K562 (cell line): ENCODE results near the gene LAGE3. TPM values are rescaled to one million over a fixed set of nuclear protein-coding genes. Genes with fewer than 3 reads are reported as not detected.

Experiments used
- ATAC-seq: fragments of 200-7000 bp; cut with Tn5 transposase; 3 replicates; pipeline ENCODE4 v1.9.1; 2020; ENCODE audit warnings: moderate library complexity
- BruUV-seq: library from RNA; stranded (reverse); fragments of 400-500 nt; replicated peaks from 2 replicates; lab custom pipeline; 2021; lab: Mats Ljungman, UMichigan
- CTCF ChIA-PET: fragments of 300-600 bp; formaldehyde crosslinking; extraction: SDS; loops from one replicate; lab custom pipeline; 2021; ENCODE audit warnings: low intra/inter-chr PET ratio; lab: Yijun Ruan, JAX
- POLR2A ChIA-PET: fragments of 300-600, 350-650 bp; sonication (Branson Sonifier 250); formaldehyde crosslinking; extraction: SDS; loops from one replicate; lab custom pipeline; 2021; ENCODE audit warnings: antibody characterized with exemption, inconsistent platforms; lab: Yijun Ruan, JAX
- DNase-seq, 4 experiments: peaks; one replicate each; pipeline versions ENCODE4 v3.0.0 to v3.0.0-alpha.2; 2011 to 2018; ENCODE audit warnings: low spot score in 3 of 4, mixed read lengths in 3 of 4; ENCODE audit errors: extremely low read depth in 1 of 4
- FAIRE-seq: peaks from 2 replicates; lab custom pipeline; 2011; peaks lifted over from hg19 to GRCh38; lab: Jason Lieb, UNC
- H2AFZ ChIP-seq: 2 replicates; pipeline ENCODE4 v1.6.0; 2011; ENCODE audit warnings: low read depth, low read length, control low read depth, inconsistent platforms
- H3K27ac ChIP-seq: fragments of 200-600 bp; 3 replicates; pipeline ENCODE4 v1.8.0; 2011; ENCODE audit warnings: low read depth, mild to moderate bottlenecking, control low read depth, inconsistent platforms, low read length, moderate library complexity, mixed read lengths; ENCODE audit errors: extremely low read depth
- H3K27me3 ChIP-seq, 2 experiments: fragments of 300-600 bp in 1 of 2; 2 replicates in 1 of 2; 3 replicates in 1 of 2; pipeline versions ENCODE4 v1.6.0 to v1.8.0; 2011; ENCODE audit warnings: inconsistent platforms in 2 of 2, low read length in 2 of 2, mild to moderate bottlenecking in 1 of 2, mixed read lengths in 1 of 2, moderate library complexity in 1 of 2; ENCODE audit not compliant: control insufficient read depth in 2 of 2, insufficient read depth in 2 of 2
- H3K36me3 ChIP-seq: fragments of 300-600 bp; 3 replicates; pipeline ENCODE4 v1.8.0; 2011; ENCODE audit warnings: mild to moderate bottlenecking, low read length, inconsistent platforms; ENCODE audit not compliant: control insufficient read depth, insufficient read depth
- H3K4me1 ChIP-seq, 2 experiments: fragments of 200-600 bp in 1 of 2; replicated peaks in 1 of 2; 2 replicates in 1 of 2; 3 replicates in 1 of 2; pipeline versions ENCODE4 v1.5.1 to v1.8.0; 2011; ENCODE audit warnings: inconsistent platforms in 2 of 2, low read length in 2 of 2, mild to moderate bottlenecking in 1 of 2, mixed read lengths in 1 of 2, moderate library complexity in 1 of 2; ENCODE audit not compliant: control insufficient read depth in 2 of 2, insufficient read depth in 2 of 2
- H3K4me2 ChIP-seq: 2 replicates; pipeline ENCODE4 v1.6.1; 2011; ENCODE audit warnings: low read length, control low read depth, inconsistent platforms, mixed read lengths; ENCODE audit not compliant: insufficient read depth
- H3K4me3 ChIP-seq: fragments of 200-600 bp; sonication (generic), shearing (Covaris generic); 2 replicates; pipeline ENCODE4 v1.5.1; 2016; ENCODE audit warnings: control low read depth, inconsistent platforms
- H3K79me2 ChIP-seq: fragments of 200-600 bp; 3 replicates; pipeline ENCODE4 v1.8.0; 2011; ENCODE audit warnings: low read length, inconsistent platforms; ENCODE audit not compliant: control insufficient read depth, insufficient read depth
- H3K9ac ChIP-seq, 2 experiments: 2 replicates each; pipeline versions ENCODE4 v1.6.0 to v1.6.1; 2011; ENCODE audit warnings: low read depth in 2 of 2, low read length in 2 of 2, control low read depth in 1 of 2, inconsistent platforms in 1 of 2, mild to moderate bottlenecking in 1 of 2, mixed read lengths in 1 of 2; ENCODE audit not compliant: insufficient read depth in 1 of 2
- H3K9me1 ChIP-seq: one replicate; pipeline ENCODE4 v1.6.0; 2011; ENCODE audit warnings: inconsistent platforms, mild to moderate bottlenecking, low read length, moderate library complexity; ENCODE audit not compliant: control insufficient read depth, insufficient read depth
- H3K9me3 ChIP-seq: replicated peaks from 2 replicates; pipeline ENCODE4 v1.5.1; 2011; ENCODE audit warnings: low read depth, low read length, inconsistent platforms; ENCODE audit not compliant: control insufficient read depth, insufficient read depth
- H4K20me1 ChIP-seq: replicated peaks from 2 replicates; pipeline ENCODE4 v1.6.1; 2011; ENCODE audit warnings: low read length, inconsistent platforms, mixed read lengths; ENCODE audit not compliant: control insufficient read depth, insufficient read depth
- MED1 ChIP-seq: sonication (generic); formaldehyde crosslinking; IDR thresholded peaks from 2 replicates; pipeline ENCODE4 v1.8.1; 2023; ENCODE audit warnings: missing genetic modification reagents, borderline replicate concordance
- RAD51 ChIP-seq: fragments of 450-650 bp; IDR thresholded peaks from 2 replicates; pipeline ENCODE4 v1.7.1; 2016; ENCODE audit warnings: low read depth, mild to moderate bottlenecking, borderline replicate concordance
- USF2 ChIP-seq: sonication (generic); formaldehyde crosslinking; IDR thresholded peaks from 2 replicates; pipeline ENCODE4 v1.5.0; 2020; ENCODE audit warnings: missing genetic modification reagents
- WGBS: fragments of 100-300 bp; shearing (Covaris generic); methylation state at CpG from one replicate; pipeline ENCODE4 v1.1.6; 2016; ENCODE audit warnings: low coverage, mixed read lengths; ENCODE audit not compliant: insufficient coverage; ENCODE audit errors: missing lambda C conversion rate; 5-methylcytosine and 5-hydroxymethylcytosine counted together
- in situ Hi-C: fragments of 300-500 bp; cut with MboI; formaldehyde crosslinking; loops from 4 replicates; pipeline ENCODE4 v1.15.0; 2018; ENCODE audit warnings: inconsistent platforms, mixed read lengths
- intact Hi-C: fragments of 100-400 bp; cut with micrococcal nuclease; formaldehyde crosslinking; loops from 2 replicates; pipeline ENCODE4 v1.14.2; 2022
- polyA plus RNA-seq, 8 experiments: library from polyadenylated mRNA; depleted of rRNA in 4 of 8; stranded (reverse) in 5 of 8; unstranded in 3 of 8; fragments of >200 nt; fragmentation: Nextera tagmentation in 2 of 8; fragmentation: Illumina TruSeq in 1 of 8; extraction: Ambion mirVana in 2 of 8; extraction: Trizol in 1 of 8; gene quantifications; 2 replicates each; pipeline versions ENCODE4 v1.2.1 to v1.2.3, GENCODE V29; 2011 to 2014; ENCODE audit warnings: inconsistent platforms in 1 of 8, missing spikeins in 1 of 8
- total RNA-seq, 7 experiments: library from RNA; depleted of rRNA in 6 of 7; stranded (reverse); fragments of >200 nt in 6 of 7; fragmentation: Illumina TruSeq in 2 of 7; extraction: Trizol in 2 of 7; gene quantifications; 2 replicates each; pipeline versions ENCODE4 v1.2.1 to v1.2.3, GENCODE V29; 2011 to 2021; ENCODE audit warnings: low replicate concordance in 1 of 7

Gene LAGE3
- total and polyA plus RNA-seq, 9 of the 15 experiments (the other 6 are each of a cell fraction or from before 2014, with no cell fraction given): 28.2 to 125 (median 35.8) TPM

DNA sequence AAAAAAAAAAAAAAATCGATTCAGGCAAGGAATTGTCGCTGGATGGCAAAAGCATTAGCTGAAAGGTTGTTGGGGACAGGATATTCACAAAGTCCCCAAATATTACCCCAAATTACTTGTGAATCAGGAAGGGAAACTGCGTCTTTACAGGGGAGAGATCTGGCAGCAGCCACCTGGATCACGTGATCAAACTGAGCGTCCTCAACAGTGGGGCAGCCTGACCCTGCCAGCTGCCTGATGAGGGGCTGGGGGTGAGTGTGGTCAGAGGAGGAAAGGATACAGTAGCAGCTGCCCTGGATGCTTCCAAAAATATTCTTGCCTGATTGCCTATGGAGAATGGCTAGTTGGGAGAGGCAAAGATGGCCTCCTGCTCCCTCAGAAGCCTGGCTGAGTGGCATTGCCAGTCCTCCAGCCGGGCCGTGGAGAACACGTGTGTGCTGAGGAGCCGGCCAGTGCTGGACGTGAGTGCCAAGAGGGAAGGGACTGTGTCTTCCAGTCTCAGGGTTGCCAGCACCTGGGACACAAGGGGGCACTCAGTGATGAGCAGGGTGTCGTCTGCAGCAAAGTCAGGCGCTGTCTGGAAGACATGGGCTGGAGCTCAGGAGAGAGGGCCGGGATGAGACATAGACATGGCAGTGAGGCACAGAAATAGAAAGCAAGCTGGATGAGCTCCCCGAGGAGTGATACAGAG is 3.0 kb upstream of the LAGE3 start:
- intact Hi-C loops: loop anchor here (5.0 kb wide), 1 partner anchor 35 kb away; the partner anchor contains the start of gene FAM3A
- Histone ChIP-seq H3K4me1 (peaks cover 52 to 76% of the 10 kb centered on the region in 2 experiments), H3K4me3 (no peak overlapping the region), H3K9me3 (no peaks in the 10 kb centered on the region), H4K20me1 (no peaks in the 10 kb centered on the region), H2AFZ (0 out of 2 replicates have a peak overlapping the region, but pooled peaks have one; percentile 26), H3K4me2 (no peak overlapping the region), H3K27me3 (no peaks in the 10 kb centered on the region), H3K79me2 (peaks cover 49% of the 10 kb centered on the region), H3K9me1 (no peaks in the 10 kb centered on the region), H3K36me3 (peaks cover 31% of the 10 kb centered on the region), H3K27ac (peak overlapping the region; percentile 87; the same call in 2 of the 3 replicates), H3K9ac (peak overlapping the region in 1 of 2 experiments; percentile 88; a peak in 2 of 4 replicates)
- WGBS: 73% methylated on average over 11 of the region's 14 CpGs
- ChIA-PET POLR2A (interaction anchor here (0.6 to 1.7 kb wide), 5 partner anchors 8 to 174 kb away, joined by 3 to 7 read pairs (median 4); partner anchors contain the start of gene SLC10A3), CTCF (no interaction called here)
- TF ChIP-seq RAD51: peak; percentile 56; the same call in 1 of the 2 replicates
- TF ChIP-seq USF2 (CRISPR knock-in tag): 0 out of 2 replicates have a peak, but pooled peaks have one; percentile 7
- TF ChIP-seq MED1: no peak
- no TSS peak for BruUV-seq
- in situ Hi-C loops: no loop called here
- no peak for ATAC-seq
- DNase-seq: no peak
- no peak for FAIRE-seq
